Activated CD4-positive, alpha-beta T cell treated with anti-CD3 and anti-CD28 coated beads, Interleukin-2, amount 10 ng/mL, durations not matched to agents 7 days and 5 days (primary cell): Measurements from ENCODE around the gene PFKFB2. TPM values are rescaled to one million over a fixed set of nuclear protein-coding genes. Genes with fewer than 3 reads are reported as not detected.
A peak's percentile ranks its signal among the peaks of the same experiment; 100 is the strongest.
"Not testable (repeated sequence)": the region's sequence is repeated elsewhere in the genome, so short reads cannot be mapped to it uniquely, and the experiment has no call there.

ENCODE experiments used
- CTCF ChIA-PET: fragments of 350-600 bp; sonication (Branson Sonifier 250); formaldehyde crosslinking; loops from one replicate; lab custom pipeline; 2021; ENCODE audit warnings: antibody characterized with exemption; lab: Charles Lee
- POLR2A ChIA-PET: fragments of 350-600 bp; sonication (Branson Sonifier 250); formaldehyde crosslinking; loops from one replicate; lab custom pipeline; 2021; ENCODE audit warnings: antibody characterized with exemption; lab: Charles Lee
- DNase-seq: peaks from one replicate; pipeline ENCODE4 v3.0.0-alpha.2; 2020
- H3K27ac Mint-ChIP-seq: one replicate; pipeline ENCODE4 v1.8.0; 2021; ENCODE audit warnings: mild to moderate bottlenecking, moderate library complexity, mixed read lengths
- H3K27me3 Mint-ChIP-seq: one replicate; pipeline ENCODE4 v1.8.0; 2021; ENCODE audit warnings: mixed read lengths
- H3K36me3 Mint-ChIP-seq: one replicate; pipeline ENCODE4 v1.8.0; 2021; ENCODE audit warnings: low read depth, mixed read lengths
- H3K4me1 Mint-ChIP-seq: one replicate; pipeline ENCODE4 v1.8.0; 2021; ENCODE audit warnings: mixed read lengths
- H3K4me3 Mint-ChIP-seq: one replicate; pipeline ENCODE4 v1.8.0; 2021; ENCODE audit warnings: mild to moderate bottlenecking, moderate library complexity, mixed read lengths
- H3K9me3 Mint-ChIP-seq: one replicate; pipeline ENCODE4 v1.8.0; 2021; ENCODE audit warnings: mixed read lengths
- total RNA-seq, 2 experiments: library from RNA; stranded (reverse); gene quantifications; one replicate each; pipeline ENCODE4 v1.2.3, GENCODE V29; 2021

PFKFB2 gene
- total RNA-seq, 2 experiments from 2014 or later: 2.1 to 2.5 TPM

- H3K36me3 Mint-ChIP-seq: no peaks in the 10 kb centered on the region
- H3K27me3 Mint-ChIP-seq: peaks cover 47% of the 10 kb centered on the region
- H3K9me3 Mint-ChIP-seq: no peaks in the 10 kb centered on the region
- no peak overlapping the region for H3K27ac Mint-ChIP-seq
- no peak for DNase-seq
- H3K4me3 Mint-ChIP-seq: no peak overlapping the region
- ChIA-PET CTCF (interaction anchor here (1.2 to 2.4 kb wide), 2 partner anchors 15 to 26 kb away, joined by 3 to 9 read pairs; no protein-coding TSS in a partner anchor), POLR2A (no interaction called here)
- no peaks in the 10 kb centered on the region for H3K4me1 Mint-ChIP-seq
Observed at GRCh38 chr1:207034208-207034607, 18.9 kb upstream of the PFKFB2 start.

GRCh38 chr1:207034998-207035397 is 18.1 kb upstream of the PFKFB2 start:
- Mint-ChIP-seq H3K9me3 (no peaks in the 10 kb centered on the region), H3K4me3 (no peak overlapping the region), H3K27me3 (peaks cover 40% of the 10 kb centered on the region), H3K27ac (no peak overlapping the region), H3K36me3 (no peaks in the 10 kb centered on the region), H3K4me1 (no peaks in the 10 kb centered on the region)
- ChIA-PET CTCF (no interaction called here), POLR2A (no interaction called here)
- DNase-seq: no peak

GRCh38 chr1:207035877-207036551 is 17.1 kb upstream of the PFKFB2 start:
- H3K4me3 Mint-ChIP-seq: no peak overlapping the region
- DNase-seq: no peak
- POLR2A ChIA-PET: no interaction called here

GRCh38 chr1:207036865-207037264 is 16.2 kb upstream of the PFKFB2 start:
- peaks cover 2% of the 10 kb centered on the region for H3K9me3 Mint-ChIP-seq
- CTCF ChIA-PET: interaction anchor here (1.4 kb wide), 1 partner anchor 13 kb away, joined by 3 read pairs; no protein-coding TSS in a partner anchor

More at GRCh38 chr1:207035877-207036551, 17.1 kb upstream of the PFKFB2 start:
- CTCF ChIA-PET: interaction anchor here (1.4 kb wide), 1 partner anchor 12 kb away, joined by 3 read pairs; no protein-coding TSS in a partner anchor
- Mint-ChIP-seq H3K36me3 (no peaks in the 10 kb centered on the region), H3K9me3 (no peaks in the 10 kb centered on the region), H3K27ac (no peak overlapping the region), H3K4me1 (no peaks in the 10 kb centered on the region), H3K27me3 (peaks cover 32% of the 10 kb centered on the region)

GRCh38 chr1:207039380-207040180 is 13.5 kb upstream of the PFKFB2 start:
- CTCF ChIA-PET: interaction anchor here (0.7 to 1.8 kb wide), 3 partner anchors 10 to 21 kb away, joined by 3 to 8 read pairs (median 5); no protein-coding TSS in a partner anchor

More at GRCh38 chr1:207036865-207037264, 16.2 kb upstream of the PFKFB2 start:
- no peak overlapping the region for H3K4me3 Mint-ChIP-seq
- no peaks in the 10 kb centered on the region for H3K36me3 Mint-ChIP-seq
- DNase-seq: no peak
- H3K27ac Mint-ChIP-seq: no peak overlapping the region
- no peaks in the 10 kb centered on the region for H3K4me1 Mint-ChIP-seq
- POLR2A ChIA-PET: no interaction called here
- peaks cover 24% of the 10 kb centered on the region for H3K27me3 Mint-ChIP-seq

DNA sequence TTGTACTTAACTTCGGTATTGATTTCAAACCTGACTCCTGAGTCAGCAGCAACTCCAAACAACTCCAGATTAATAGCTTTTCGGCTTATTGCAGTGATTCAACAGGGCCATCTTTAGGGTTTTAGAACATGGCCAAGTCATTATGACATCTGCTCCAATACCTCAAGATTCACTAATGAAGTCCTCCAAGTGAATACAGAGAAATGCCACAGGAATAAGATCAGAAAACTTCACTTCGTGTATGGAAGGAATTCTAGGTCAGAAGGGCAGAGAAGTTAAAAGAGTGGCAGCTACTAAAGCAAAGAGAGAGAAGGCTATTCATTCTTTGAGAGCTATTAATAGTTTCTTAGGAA is 12.9 kb upstream of the PFKFB2 start:
- Mint-ChIP-seq H3K36me3 (peaks cover 19% of the 10 kb centered on the region), H3K4me3 (no peak overlapping the region), H3K27me3 (peaks cover 4% of the 10 kb centered on the region), H3K27ac (no peak overlapping the region), H3K9me3 (peaks cover 4% of the 10 kb centered on the region), H3K4me1 (peaks cover 11% of the 10 kb centered on the region)
- CTCF ChIA-PET: interaction anchor here (0.7 to 1.8 kb wide), 4 partner anchors 9 to 21 kb away, joined by 3 to 8 read pairs (median 4); partner anchors contain the start of gene YOD1
- DNase-seq: no peak
- POLR2A ChIA-PET: interaction anchor here (0.7 kb wide), 1 partner anchor 404 kb away, joined by 4 read pairs; no protein-coding TSS in a partner anchor

More at GRCh38 chr1:207039380-207040180, 13.5 kb upstream of the PFKFB2 start:
- Mint-ChIP-seq H3K27ac (no peak overlapping the region), H3K4me1 (peaks cover 8% of the 10 kb centered on the region), H3K27me3 (peaks cover 4% of the 10 kb centered on the region), H3K9me3 (peaks cover 4% of the 10 kb centered on the region), H3K4me3 (no peak overlapping the region), H3K36me3 (peaks cover 13% of the 10 kb centered on the region)
- POLR2A ChIA-PET: interaction anchor here (0.7 kb wide), 1 partner anchor 403 kb away, joined by 4 read pairs; no protein-coding TSS in a partner anchor
- no peak for DNase-seq

- H3K27ac Mint-ChIP-seq, H3K27me3 Mint-ChIP-seq, POLR2A ChIA-PET, DNase-seq, H3K4me3 Mint-ChIP-seq, H3K9me3 Mint-ChIP-seq: not testable (repeated sequence)
- Mint-ChIP-seq H3K4me1 (peaks cover 16% of the 10 kb centered on the region), H3K36me3 (peaks cover 26% of the 10 kb centered on the region)
- CTCF ChIA-PET: interaction anchor here (1.6 kb wide), 1 partner anchor 9 kb away, joined by 5 read pairs; the partner anchor contains the start of gene C1orf116
Observed at GRCh38 chr1:207041397-207041796, 11.7 kb upstream of the PFKFB2 start.

GRCh38 chr1:207045453-207045852 is 7.6 kb upstream of the PFKFB2 start:
- H3K4me3 Mint-ChIP-seq: no peak overlapping the region
- POLR2A ChIA-PET: no interaction called here
- no peak overlapping the region for H3K27ac Mint-ChIP-seq
- peaks cover 4% of the 10 kb centered on the region for H3K9me3 Mint-ChIP-seq
- no peak for DNase-seq
- CTCF ChIA-PET: interaction anchor here (1.2 kb wide), 1 partner anchor 13 kb away, joined by 4 read pairs; the partner anchor contains the start of gene C1orf116
- H3K36me3 Mint-ChIP-seq: peaks cover 53% of the 10 kb centered on the region
- H3K4me1 Mint-ChIP-seq: peaks cover 45% of the 10 kb centered on the region
- no peaks in the 10 kb centered on the region for H3K27me3 Mint-ChIP-seq

GRCh38 chr1:207047505-207047904 is 5.6 kb upstream of the PFKFB2 start:
- CTCF ChIA-PET: interaction anchor here (0.6 to 1.1 kb wide), 3 partner anchors 16 to 119 kb away, joined by 3 to 4 read pairs (median 3); no protein-coding TSS in a partner anchor
- H3K36me3 Mint-ChIP-seq: peaks cover 55% of the 10 kb centered on the region
- DNase-seq: no peak
- no peak overlapping the region for H3K27ac Mint-ChIP-seq
- H3K4me3 Mint-ChIP-seq: no peak overlapping the region
- H3K9me3 Mint-ChIP-seq: peaks cover 9% of the 10 kb centered on the region
- POLR2A ChIA-PET: no interaction called here
- peaks cover 60% of the 10 kb centered on the region for H3K4me1 Mint-ChIP-seq
- H3K27me3 Mint-ChIP-seq: no peaks in the 10 kb centered on the region

DNA sequence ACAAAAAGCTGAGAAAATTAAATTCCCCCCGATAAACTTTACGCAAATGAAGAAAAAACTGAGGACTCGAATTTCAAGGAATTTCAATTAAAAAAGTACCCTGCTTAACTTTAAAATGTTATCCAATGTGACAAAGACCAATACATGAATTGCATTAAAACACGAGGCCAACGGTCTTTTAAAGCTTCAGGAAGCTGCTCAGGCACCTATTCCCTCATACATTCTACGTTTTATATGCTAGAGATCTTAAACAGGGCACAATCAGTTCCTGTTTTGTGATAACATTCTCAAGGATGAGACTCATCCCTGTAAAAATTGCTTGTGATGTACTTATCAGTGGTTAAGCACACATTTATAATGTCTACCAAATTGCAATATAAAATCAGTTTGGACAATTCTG is 5.0 kb upstream of the PFKFB2 start:
- DNase-seq: no peak
- Mint-ChIP-seq H3K27me3 (no peaks in the 10 kb centered on the region), H3K4me3 (no peak overlapping the region), H3K4me1 (peaks cover 60% of the 10 kb centered on the region), H3K36me3 (peaks cover 51% of the 10 kb centered on the region), H3K9me3 (peaks cover 9% of the 10 kb centered on the region), H3K27ac (no peak overlapping the region)
- ChIA-PET CTCF (interaction anchor here (0.6 to 0.7 kb wide), 2 partner anchors 23 to 119 kb away, joined by 3 to 4 read pairs; no protein-coding TSS in a partner anchor), POLR2A (interaction anchor here (0.6 to 0.7 kb wide), 2 partner anchors 21 to 26 kb away, joined by 3 read pairs; no protein-coding TSS in a partner anchor)

- Mint-ChIP-seq H3K36me3 (peaks cover 45% of the 10 kb centered on the region), H3K27me3 (peaks cover 2% of the 10 kb centered on the region), H3K4me3 (no peak overlapping the region), H3K4me1 (peaks cover 66% of the 10 kb centered on the region), H3K9me3 (peaks cover 9% of the 10 kb centered on the region), H3K27ac (no peak overlapping the region)
- CTCF ChIA-PET: interaction anchor here (1.7 to 2.2 kb wide), 3 partner anchors 9 to 15 kb away, joined by 8 to 14 read pairs (median 9); partner anchors contain the start of gene C1orf116
- DNase-seq: no peak
- POLR2A ChIA-PET: no interaction called here
Observed at GRCh38 chr1:207049054-207049453, 4.0 kb upstream of the PFKFB2 start.

- Mint-ChIP-seq H3K4me1 (peaks cover 68% of the 10 kb centered on the region), H3K36me3 (peaks cover 44% of the 10 kb centered on the region), H3K4me3 (peak overlapping the region; percentile 93), H3K27me3 (peaks cover 2% of the 10 kb centered on the region), H3K9me3 (peaks cover 9% of the 10 kb centered on the region), H3K27ac (no peak overlapping the region)
- POLR2A ChIA-PET: no interaction called here
- CTCF ChIA-PET: interaction anchor here (0.9 to 2.2 kb wide), 9 partner anchors 9 to 136 kb away, joined by 3 to 14 read pairs (median 6); partner anchors contain the start of gene C1orf116
- no peak for DNase-seq
Observed at GRCh38 chr1:207049514-207049913, 3.6 kb upstream of the PFKFB2 start.
